HT-29 (cell line): ENCODE data around the gene CYP2D6. TPM values are rescaled to one million over a fixed set of nuclear protein-coding genes. Genes with fewer than 3 reads are reported as not detected.
"Not testable (repeated sequence)": the region's sequence is repeated elsewhere in the genome, so short reads cannot be mapped to it uniquely, and the experiment has no call there.

Experiments used
- DNase-seq: peaks from one replicate; pipeline ENCODE4 v3.0.0-alpha.2; 2015; ENCODE audit warnings: low spot score
- total RNA-seq: library from RNA; depleted of rRNA; stranded (reverse); fragments of >200 nt; shearing (Covaris generic); gene quantifications from 2 replicates; pipeline ENCODE4 v1.2.3, GENCODE V29; 2014; rRNA removed

CYP2D6 gene
- 2.6 and 2.8 TPM in 2 replicates for total RNA-seq

GRCh38 chr22:42130639-42131431, at the start of gene CYP2D6:
TSS of gene CYP2D6 (minus strand) at chr22:42130810. CDS start at chr22:42130791, 19 bp downstream.
- not testable (repeated sequence) for DNase-seq

DNA sequence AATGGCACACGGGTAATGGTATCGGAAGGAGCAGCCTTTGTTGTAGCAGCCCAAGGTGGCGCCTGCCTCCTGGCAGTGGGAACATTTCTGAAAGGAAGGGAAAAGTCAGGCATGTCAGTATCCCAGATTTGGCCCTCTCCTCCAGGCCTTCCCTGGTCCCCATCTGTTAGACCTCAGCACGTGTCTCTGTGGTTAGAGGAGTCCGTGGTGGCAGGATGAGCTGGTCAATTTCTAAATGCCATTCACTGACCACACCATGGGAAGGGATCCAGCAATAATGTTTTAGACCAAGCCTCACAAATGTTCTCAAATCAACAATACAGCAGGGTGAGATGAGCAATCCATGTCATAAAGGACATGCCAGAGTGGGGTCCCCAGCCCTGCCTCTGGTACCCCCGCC, 49.0 kb upstream of the CYP2D6 start:
- DNase-seq = no peak

- DNase-seq = no peak
These were observed 48.4 kb upstream of the CYP2D6 start for GRCh38 chr22:42178910-42179519.

GRCh38 chr22:42177891-42178336, 47.3 kb upstream of the CYP2D6 start:
- peak; percentile 57 for DNase-seq

DNA sequence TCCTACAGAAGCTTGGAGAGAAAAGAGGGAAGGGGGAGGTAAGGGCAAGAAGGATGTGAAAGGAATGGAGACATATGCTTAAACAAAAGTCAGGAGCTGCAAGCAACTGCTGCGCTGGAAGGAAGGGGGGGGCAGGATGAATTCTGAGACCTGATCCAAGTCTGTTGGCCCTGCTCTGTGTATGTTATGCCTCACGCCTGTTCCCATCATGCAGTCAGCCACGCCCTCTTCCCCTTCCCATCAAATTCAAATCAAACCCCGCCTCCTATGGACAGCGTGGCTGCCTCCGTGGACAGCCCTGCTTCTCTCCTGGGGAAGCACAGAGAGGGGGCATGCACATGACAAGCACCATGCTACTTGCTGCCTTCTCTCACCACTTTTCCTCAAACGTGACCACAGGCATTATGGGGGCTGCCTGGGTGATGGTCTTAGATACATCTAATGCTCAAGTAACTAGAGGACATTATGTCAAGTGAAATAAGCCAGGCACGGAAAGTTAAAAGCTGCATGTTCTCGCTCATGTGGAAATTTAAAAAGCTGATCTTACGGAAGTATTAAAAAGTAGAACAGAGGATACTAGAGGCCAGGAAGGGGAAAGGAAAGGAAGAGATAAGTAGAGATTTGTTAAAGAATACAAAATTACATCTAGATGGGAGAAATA, 45.8 kb upstream of the CYP2D6 start:
- DNase-seq = no peak

DNA sequence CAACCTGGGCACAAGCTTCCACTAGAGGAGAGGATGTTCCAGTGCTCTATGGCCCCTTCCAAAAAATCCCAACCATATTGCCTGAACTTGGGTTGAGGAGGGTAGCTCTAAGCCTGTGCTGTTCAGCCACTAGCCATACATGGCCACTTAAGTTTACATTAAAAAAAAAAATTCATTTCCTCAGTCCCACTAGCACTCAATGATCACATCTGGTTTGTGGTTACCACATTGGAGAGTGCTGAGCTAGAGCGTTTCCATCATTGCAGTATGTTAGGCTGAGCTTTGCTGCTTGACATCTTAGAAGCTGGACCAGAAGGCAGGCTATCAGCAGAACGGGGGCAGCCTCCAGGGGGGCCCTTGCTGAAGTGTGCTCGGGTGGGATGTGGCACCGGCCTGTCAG, 43.5 kb upstream of the CYP2D6 start:
- no peak for DNase-seq

- no peak for DNase-seq
These were observed 42.7 kb upstream of the CYP2D6 start for GRCh38 chr22:42173183-42173926.

- DNase-seq = no peak
These were observed 42.2 kb upstream of the CYP2D6 start for GRCh38 chr22:42172773-42173172.

DNA sequence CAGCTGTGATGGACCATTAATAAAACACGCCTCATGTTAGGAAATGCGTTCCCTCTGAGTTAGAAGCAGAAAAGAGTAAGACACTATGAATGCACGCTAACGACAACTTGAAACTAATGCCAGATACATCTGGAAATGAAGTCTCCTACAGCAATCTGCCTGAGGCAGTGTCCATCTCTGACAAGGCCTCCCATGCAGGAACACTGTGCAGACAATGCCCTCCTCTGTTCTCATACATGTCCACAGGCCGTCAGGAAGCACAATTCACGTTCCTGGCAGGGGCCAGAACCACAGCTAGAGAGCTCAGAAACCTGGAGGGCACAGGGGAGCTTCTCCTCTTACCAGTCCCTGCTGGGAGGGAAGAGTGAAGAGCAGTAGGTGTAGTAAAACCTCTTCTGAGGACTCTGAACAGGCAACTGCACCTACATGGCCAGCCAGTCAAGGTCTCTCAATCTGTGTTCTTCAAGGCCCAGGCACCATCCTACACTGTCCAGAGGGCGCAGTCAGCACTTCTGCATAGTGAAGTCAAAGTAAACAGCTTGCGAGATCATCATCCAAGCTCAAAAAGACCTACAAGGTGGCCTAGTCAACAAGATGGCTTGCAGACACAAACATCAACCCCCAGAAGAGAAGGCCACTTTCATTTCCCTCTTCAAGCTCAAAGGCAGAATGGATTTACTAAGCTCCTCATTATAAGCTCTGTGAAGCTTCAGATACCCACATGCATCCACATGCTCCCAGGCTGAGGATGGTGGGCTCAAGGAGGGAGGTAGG, 41.5 kb upstream of the CYP2D6 start:
- no peak for DNase-seq

DNA sequence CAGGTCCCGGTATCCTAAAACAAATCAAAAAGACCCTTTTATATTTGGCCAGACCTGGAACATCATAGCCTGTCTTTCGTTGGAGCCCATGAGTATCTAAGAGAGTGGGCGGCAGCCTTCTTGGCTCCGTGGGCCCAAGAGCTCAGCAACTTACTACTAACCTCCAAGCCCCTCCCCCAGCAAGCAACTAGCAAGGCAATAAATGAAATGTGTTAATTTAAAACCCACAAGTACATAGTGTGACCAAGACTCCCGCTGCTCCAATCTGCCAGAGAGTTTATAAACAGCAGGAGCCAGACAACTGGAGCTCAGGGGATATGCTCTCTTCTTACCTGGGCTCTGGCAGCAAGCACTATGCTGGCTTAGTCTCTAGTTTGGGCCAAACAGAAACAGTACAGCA, 40.8 kb upstream of the CYP2D6 start:
- DNase-seq = no peak

DNA sequence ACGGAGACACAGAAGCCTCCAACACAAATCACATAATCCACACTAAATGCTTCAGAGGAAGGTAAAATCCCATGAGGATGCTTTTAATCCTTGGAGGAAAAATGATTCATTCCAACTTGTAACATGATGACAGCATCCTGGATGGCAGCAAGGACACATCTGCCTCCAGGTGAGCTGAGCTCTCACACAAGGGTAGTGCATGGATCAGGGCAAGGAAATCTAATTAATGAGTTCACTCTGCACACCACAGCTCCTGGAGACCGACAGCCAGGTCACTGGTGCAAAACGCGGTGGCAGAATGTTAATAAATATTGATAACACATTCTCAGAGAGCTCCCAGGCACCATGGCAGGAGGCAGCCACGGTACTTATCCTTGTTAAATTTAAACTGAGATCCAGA, 40.3 kb upstream of the CYP2D6 start:
- no peak for DNase-seq

DNA sequence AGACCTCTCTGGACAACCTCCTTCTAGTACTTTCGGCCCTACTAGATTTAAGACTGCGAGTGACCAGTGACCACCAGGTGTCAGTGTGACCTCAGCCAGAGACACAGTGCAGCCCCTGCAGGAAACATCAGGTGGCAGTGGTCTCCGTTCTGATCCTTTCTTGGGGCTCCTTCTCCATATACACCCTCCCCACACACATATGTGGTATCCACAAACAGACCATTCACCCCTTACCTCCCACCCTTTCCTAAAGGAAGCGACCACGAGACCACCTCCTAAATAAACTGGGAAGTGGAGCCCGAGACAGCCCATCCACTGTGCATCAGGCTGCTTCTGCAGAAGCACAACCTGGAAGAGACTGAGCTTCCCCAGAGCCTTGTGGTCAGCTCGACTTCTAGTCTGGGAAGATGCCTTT, 38.5 kb upstream of the CYP2D6 start:
- peak; percentile 78 for DNase-seq

DNA sequence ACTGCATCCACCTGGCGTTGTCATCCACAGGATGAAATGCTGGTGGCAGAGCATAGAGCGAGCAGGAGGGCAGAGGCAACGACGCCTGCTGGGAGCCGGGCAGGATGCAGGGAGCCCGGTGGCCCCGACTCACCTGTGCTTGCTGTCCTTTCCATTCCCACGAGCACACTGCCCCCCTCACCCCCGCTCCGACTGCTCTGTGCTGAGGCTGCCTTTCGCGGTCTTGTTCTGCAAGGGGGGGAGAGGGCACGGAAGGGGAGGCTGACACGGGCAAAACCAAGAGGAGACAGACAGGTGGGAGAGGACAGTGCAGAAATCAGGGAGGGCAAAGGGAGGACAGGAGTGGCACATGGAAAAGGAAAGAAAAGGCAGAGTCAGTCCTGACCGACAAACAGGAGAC, 37.9 kb upstream of the CYP2D6 start:
- DNase-seq = no peak

DNA sequence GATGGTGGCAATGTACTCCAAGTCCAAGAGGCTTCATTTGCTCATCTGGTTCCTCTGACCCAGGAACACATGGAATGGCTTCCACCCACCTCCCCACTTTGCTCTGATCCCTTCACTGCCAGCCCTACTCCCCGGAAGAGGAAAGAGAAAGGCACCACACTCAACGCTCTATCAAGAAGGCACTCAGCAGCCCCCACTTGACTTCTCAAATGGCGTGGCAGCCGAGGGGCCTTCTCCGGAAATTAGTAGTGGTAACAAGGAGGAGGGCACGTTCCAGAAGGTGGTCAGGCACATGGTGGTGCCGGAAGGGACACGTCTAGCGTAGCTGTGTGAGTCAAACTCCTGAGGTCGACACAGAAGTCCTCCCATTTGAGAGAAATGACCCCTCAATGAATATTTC, 36.5 kb upstream of the CYP2D6 start:
- DNase-seq = no peak

GRCh38 chr22:42164901-42165300, 34.3 kb upstream of the CYP2D6 start:
- no peak for DNase-seq

- DNase-seq = no peak
These were observed 32.9 kb upstream of the CYP2D6 start for GRCh38 chr22:42163515-42163914.

DNA sequence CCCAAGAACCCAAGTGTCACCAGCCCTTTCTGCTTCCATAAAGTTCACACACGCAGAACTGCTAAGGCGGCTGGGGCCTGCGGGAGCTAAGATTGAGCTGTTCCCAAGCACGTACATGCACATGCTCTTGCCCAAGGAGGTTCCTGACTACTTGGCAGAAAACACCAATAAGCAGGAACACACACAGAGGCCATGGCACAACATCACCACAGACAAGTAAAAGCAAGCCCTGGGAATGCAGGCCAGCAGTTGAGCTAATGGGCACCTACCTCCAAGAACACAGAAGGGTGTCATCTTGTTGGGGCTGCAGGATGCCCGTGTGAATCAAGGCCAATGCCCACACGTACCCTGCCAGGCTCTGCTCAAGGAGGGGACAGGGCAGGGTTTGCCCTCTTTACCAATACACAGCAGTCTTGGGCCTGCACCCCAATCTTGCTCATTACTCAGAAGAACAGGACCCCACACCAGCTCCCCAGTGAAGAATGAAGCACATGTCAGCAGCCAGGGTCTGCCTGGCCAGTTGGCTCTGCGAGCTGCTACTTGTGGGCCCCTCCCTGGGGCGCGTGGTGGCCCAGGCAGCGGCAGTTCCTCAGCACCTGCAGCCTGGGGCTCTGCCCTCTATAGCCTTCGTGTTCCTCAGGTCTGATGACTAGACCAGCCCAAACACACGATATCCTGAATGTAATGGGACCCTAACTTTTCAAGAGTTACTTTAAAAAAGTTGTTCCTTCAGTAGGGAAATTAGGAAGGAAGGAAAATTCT, 32.3 kb upstream of the CYP2D6 start:
- no peak for DNase-seq

DNA sequence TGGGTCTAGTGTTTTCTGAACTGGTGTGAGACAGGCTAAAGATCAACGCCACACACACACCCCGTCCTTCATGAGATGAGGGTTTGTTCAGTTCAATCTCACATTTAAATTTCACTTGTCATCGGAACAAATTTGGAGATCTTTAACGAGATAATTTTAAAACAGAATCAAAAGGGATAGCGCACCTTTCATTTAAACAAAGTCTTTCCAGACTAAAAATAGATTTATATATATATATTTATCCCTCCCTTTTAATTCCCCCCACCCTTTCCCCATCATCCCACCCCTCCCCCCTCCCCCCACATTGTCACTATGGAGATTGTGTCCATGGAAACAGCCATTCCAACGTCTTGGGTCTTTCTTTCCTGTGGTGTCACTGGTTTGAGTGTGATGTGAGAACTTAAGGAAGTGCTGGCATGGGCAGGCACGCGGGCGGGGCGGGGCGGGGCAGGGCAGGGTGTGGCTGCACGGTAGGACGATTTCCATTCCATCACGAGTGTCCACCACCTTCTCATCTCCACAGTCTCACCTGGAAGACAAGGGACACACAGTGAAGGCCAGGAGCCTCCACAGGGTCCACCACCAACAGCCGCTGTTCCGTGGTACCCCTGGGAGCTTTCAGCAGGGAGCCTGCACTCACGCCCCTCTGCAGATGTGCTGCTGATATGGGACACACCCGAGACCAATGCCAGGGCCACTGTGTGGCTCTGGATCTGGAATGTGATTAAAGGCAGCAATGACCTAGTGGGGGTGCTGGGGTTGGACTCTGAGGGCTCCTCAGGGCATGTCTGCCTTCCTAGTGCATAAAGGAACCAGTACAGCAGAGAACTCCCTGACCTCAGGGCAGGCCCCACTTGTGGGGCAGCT, 30.5 kb upstream of the CYP2D6 start:
- no peak for DNase-seq

DNA sequence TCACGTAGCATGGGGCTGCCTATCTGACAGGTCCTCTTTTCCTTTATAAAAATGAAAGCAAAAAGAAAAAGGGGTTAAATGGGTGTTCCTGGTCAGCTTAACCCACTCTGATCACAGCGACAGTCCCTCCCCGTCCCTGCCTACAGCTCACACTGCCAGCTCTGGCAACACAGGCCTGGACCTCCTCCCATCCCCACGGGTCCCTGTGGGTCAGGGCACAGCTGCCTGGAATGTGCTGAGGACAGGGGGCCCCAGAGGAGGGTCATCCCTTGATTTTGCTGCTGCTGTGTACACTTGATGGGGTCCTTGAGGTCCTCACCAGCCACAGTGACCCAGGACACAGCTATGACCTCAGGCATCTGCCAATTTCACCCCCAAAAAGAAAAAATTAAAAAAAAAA, 29.6 kb upstream of the CYP2D6 start:
- DNase-seq = no peak
